IMR-90 (cell line): ENCODE measurements around the gene NMUR1. TPM values are rescaled to one million over a fixed set of nuclear protein-coding genes. Genes with fewer than 3 reads are reported as not detected.

Experiments used
- ATAC-seq: fragments of 200-7000 bp; cut with Tn5 transposase; 2 replicates; pipeline ENCODE4 v1.9.1; 2020; ENCODE audit warnings: low read depth, mild to moderate bottlenecking, moderate library complexity
- BruUV-seq: library from RNA; stranded (reverse); fragments of 400-500 nt; replicated peaks from 2 replicates; lab custom pipeline; 2021; lab: Mats Ljungman, UMichigan
- CTCF ChIA-PET: fragments of 300-600 bp; formaldehyde crosslinking; extraction: SDS; loops from one replicate; lab custom pipeline; 2021; ENCODE audit warnings: antibody characterized with exemption; lab: Yijun Ruan, JAX
- POLR2A ChIA-PET: fragments of 300-600 bp; sonication (Branson Sonifier 250); formaldehyde crosslinking; loops from one replicate; lab custom pipeline; 2022; ENCODE audit warnings: antibody characterized with exemption; ENCODE audit not compliant: unreplicated experiment; lab: Charles Lee
- DNase-seq: peaks from one replicate; pipeline ENCODE4 v3.0.0; 2013
- H2AFZ ChIP-seq: replicated peaks from 2 replicates; pipeline ENCODE3; 2013; ENCODE audit warnings: low read length, mild to moderate bottlenecking; ENCODE audit not compliant: poor library complexity
- H2AK5ac ChIP-seq: 2 replicates; pipeline ENCODE4 v1.6.1; 2013; ENCODE audit warnings: low read depth, low read length, inconsistent platforms
- H2AK9ac ChIP-seq: replicated peaks from 2 replicates; pipeline ENCODE3; 2013; ENCODE audit warnings: mild to moderate bottlenecking, low read depth, low read length, moderate library complexity; ENCODE audit not compliant: poor library complexity
- H2BK120ac ChIP-seq: 2 replicates; pipeline ENCODE4 v1.6.1; 2013; ENCODE audit warnings: low read depth, low read length, inconsistent platforms
- H2BK15ac ChIP-seq: 3 replicates; pipeline ENCODE4 v1.6.1; 2013; ENCODE audit warnings: low read depth, low read length, inconsistent platforms
- H2BK20ac ChIP-seq: 2 replicates; pipeline ENCODE4 v1.6.1; 2013; ENCODE audit warnings: low read depth, mild to moderate bottlenecking, inconsistent platforms, low read length, moderate library complexity
- H2BK5ac ChIP-seq: 2 replicates; pipeline ENCODE4 v1.6.1; 2013; ENCODE audit warnings: mild to moderate bottlenecking, low read depth, low read length, inconsistent platforms; ENCODE audit not compliant: poor library complexity, severe bottlenecking
- H3K14ac ChIP-seq: replicated peaks from 2 replicates; pipeline ENCODE4 v1.6.1; 2013; ENCODE audit warnings: low read depth, low read length, inconsistent platforms
- H3K18ac ChIP-seq: 2 replicates; pipeline ENCODE4 v1.6.1; 2013; ENCODE audit warnings: low read depth, low read length, control low read depth
- H3K23ac ChIP-seq: 2 replicates; pipeline ENCODE4 v1.6.1; 2013; ENCODE audit warnings: low read depth, low read length, inconsistent platforms
- H3K27ac ChIP-seq: 2 replicates; pipeline ENCODE4 v1.5.1; 2013; ENCODE audit warnings: mild to moderate bottlenecking, control low read depth, low read length; ENCODE audit not compliant: insufficient read depth
- H3K27me3 ChIP-seq: 2 replicates; pipeline ENCODE4 v1.6.1; 2013; ENCODE audit warnings: low read length; ENCODE audit not compliant: control insufficient read depth, insufficient read depth
- H3K36me3 ChIP-seq: 2 replicates; pipeline ENCODE4 v1.6.1; 2013; ENCODE audit warnings: low read length, mixed read lengths; ENCODE audit not compliant: control insufficient read depth, insufficient read depth
- H3K4ac ChIP-seq: 2 replicates; pipeline ENCODE4 v1.6.1; 2013; ENCODE audit warnings: low read depth, low read length, inconsistent platforms
- H3K4me1 ChIP-seq: 2 replicates; pipeline ENCODE4 v1.6.1; 2013; ENCODE audit warnings: low read length, mixed read lengths; ENCODE audit not compliant: control insufficient read depth, insufficient read depth
- H3K4me2 ChIP-seq: 2 replicates; pipeline ENCODE4 v1.6.1; 2013; ENCODE audit warnings: low read depth, mild to moderate bottlenecking, control low read depth, low read length, moderate library complexity
- H3K4me3 ChIP-seq: 2 replicates; pipeline ENCODE4 v1.5.1; 2013; ENCODE audit warnings: low read depth, mild to moderate bottlenecking, control low read depth, low read length, moderate library complexity; ENCODE audit not compliant: insufficient read depth
- H3K56ac ChIP-seq: 2 replicates; pipeline ENCODE4 v1.6.1; 2013; ENCODE audit warnings: low read length, inconsistent platforms; ENCODE audit not compliant: insufficient read depth; ENCODE audit errors: extremely low read depth
- H3K79me1 ChIP-seq, 2 experiments: 2 replicates each; pipeline ENCODE4 v1.6.1; 2013; ENCODE audit warnings: low read length in 2 of 2, inconsistent platforms in 1 of 2, low read depth in 1 of 2
- H3K9ac ChIP-seq: 2 replicates; pipeline ENCODE4 v1.6.1; 2013; ENCODE audit warnings: low read depth, low read length, control low read depth
- H3K9me1 ChIP-seq: 2 replicates; pipeline ENCODE4 v1.6.1; 2013; ENCODE audit warnings: low read length, inconsistent platforms; ENCODE audit not compliant: insufficient read depth
- H3K9me3 ChIP-seq: 2 replicates; pipeline ENCODE4 v1.6.1; 2013; ENCODE audit warnings: low read length; ENCODE audit not compliant: control insufficient read depth, insufficient read depth
- H4K20me1 ChIP-seq: 2 replicates; pipeline ENCODE4 v1.6.1; 2013; ENCODE audit warnings: low read length, inconsistent platforms; ENCODE audit not compliant: insufficient read depth
- H4K5ac ChIP-seq: 2 replicates; pipeline ENCODE4 v1.6.1; 2013; ENCODE audit warnings: mild to moderate bottlenecking, low read depth, low read length, control low read depth
- H4K8ac ChIP-seq, 2 experiments: 2 replicates each; pipeline ENCODE4 v1.6.1; 2013; ENCODE audit warnings: low read depth in 2 of 2, low read length in 2 of 2, control low read depth in 1 of 2, inconsistent platforms in 1 of 2
- H4K91ac ChIP-seq: 2 replicates; pipeline ENCODE4 v1.6.1; 2013; ENCODE audit warnings: low read depth, low read length, inconsistent platforms; ENCODE audit not compliant: insufficient read depth
- BHLHE40 ChIP-seq: fragments of 150-350 bp; IDR thresholded peaks from 2 replicates; pipeline ENCODE4 v1.6.1; 2016; ENCODE audit warnings: mild to moderate bottlenecking, low read depth, low read length
- CEBPB ChIP-seq: IDR thresholded peaks from 2 replicates; pipeline ENCODE4 v1.6.1; 2012; ENCODE audit warnings: low read depth, low read length, improper control_type of control experiment
- CHD1 ChIP-seq: IDR thresholded peaks from 2 replicates; pipeline ENCODE4 v1.6.1; 2012; ENCODE audit warnings: low read depth, low read length, improper control_type of control experiment
- ELK1 ChIP-seq: fragments of 150-350 bp; IDR thresholded peaks from 2 replicates; pipeline ENCODE4 v1.6.1; 2016; ENCODE audit warnings: low read depth, mild to moderate bottlenecking, low read length, moderate library complexity, borderline replicate concordance
- FOS ChIP-seq: fragments of 150-350 bp; IDR thresholded peaks from 2 replicates; pipeline ENCODE4 v1.6.1; 2016; ENCODE audit warnings: low read depth, low read length
- MAFK ChIP-seq: IDR thresholded peaks from 2 replicates; pipeline ENCODE4 v1.6.1; 2012; ENCODE audit warnings: low read depth, low read length, improper control_type of control experiment
- MAZ ChIP-seq: IDR thresholded peaks from 2 replicates; pipeline ENCODE4 v1.6.1; 2012; ENCODE audit warnings: low read depth, mild to moderate bottlenecking, low read length, improper control_type of control experiment, moderate library complexity, borderline replicate concordance
- NFE2L2 ChIP-seq: fragments of 150-350 bp; IDR thresholded peaks from 2 replicates; pipeline ENCODE4 v1.6.1; 2016; ENCODE audit warnings: low read depth, mild to moderate bottlenecking, low read length
- POLR2A ChIP-seq: IDR thresholded peaks from 2 replicates; pipeline ENCODE4 v1.6.1; 2012; ENCODE audit warnings: mild to moderate bottlenecking, low read depth, low read length
- RAD21 ChIP-seq: IDR thresholded peaks from 2 replicates; pipeline ENCODE4 v1.6.1; 2012; ENCODE audit warnings: low read length, improper control_type of control experiment
- RCOR1 ChIP-seq: IDR thresholded peaks from 2 replicates; pipeline ENCODE4 v1.6.1; 2012; ENCODE audit warnings: mild to moderate bottlenecking, low read length, improper control_type of control experiment; ENCODE audit not compliant: insufficient replicate concordance
- RFX5 ChIP-seq: IDR thresholded peaks from 2 replicates; pipeline ENCODE4 v1.8.0; 2012; ENCODE audit warnings: low read depth, mild to moderate bottlenecking, low read length, moderate library complexity
- SMC3 ChIP-seq: fragments of 150-350 bp; IDR thresholded peaks from 2 replicates; pipeline ENCODE4 v1.6.1; 2016; ENCODE audit warnings: low read depth, mild to moderate bottlenecking, antibody characterized with exemption, low read length, moderate library complexity
- WGBS, 2 experiments: methylation state at CpG; one replicate each; pipeline versions ENCODE4 v1.1.5 to v1.1.7; 2013; ENCODE audit warnings: missing lambda C conversion rate in 2 of 2; ENCODE audit not compliant: insufficient read length in 1 of 2; ENCODE audit errors: extremely low coverage in 2 of 2; 5-methylcytosine and 5-hydroxymethylcytosine counted together
- dilution Hi-C: fragments of 300-500 bp; cut with HindIII; formaldehyde crosslinking; loops from one replicate; pipeline ENCODE4 v1.14.3; 2018; ENCODE audit warnings: low sequenced_read_pairs; ENCODE audit not compliant: unreplicated experiment
- in situ Hi-C: fragments of 300-500 bp; cut with MboI; formaldehyde crosslinking; loops from 3 replicates; pipeline ENCODE4 v1.14.3; 2019; ENCODE audit warnings: low sequenced_read_pairs, inconsistent platforms, mixed read lengths
- intact Hi-C: fragments of 100-400 bp; cut with micrococcal nuclease; formaldehyde crosslinking; loops from 2 replicates; pipeline ENCODE4 v1.10.0; 2022
- polyA plus RNA-seq, 3 experiments: library from polyadenylated mRNA; depleted of rRNA; stranded (reverse); fragments of >200 nt; gene quantifications; 2 replicates each; pipeline ENCODE4 v1.2.3, GENCODE V29; 2012; ENCODE audit warnings: low replicate concordance in 1 of 3
- total RNA-seq: library from RNA; depleted of rRNA; stranded (reverse); fragments of >200 nt; gene quantifications from 2 replicates; pipeline ENCODE4 v1.2.3, GENCODE V29; 2012
- TF ChIP-seq, protein P1 (sequence below): fragments of 150-350 bp; IDR thresholded peaks from 2 replicates; pipeline ENCODE4 v1.6.1; 2017; ENCODE audit warnings: mild to moderate bottlenecking, antibody characterized with exemption, low read length, low read depth
- TF ChIP-seq, protein P2 (sequence below): conservative IDR thresholded peaks from 2 replicates; pipeline ENCODE4 v1.5.1; 2012; ENCODE audit warnings: mild to moderate bottlenecking, low read depth, low read length, improper control_type of control experiment

The NMUR1 gene
- total and polyA plus RNA-seq, 2 of the 4 experiments (the other 2 are of a cell fraction), result not detected

- Histone ChIP-seq H3K36me3 (no peaks in the 10 kb centered on the region), H3K79me1 (no peaks in the 10 kb centered on the region), H2BK120ac (no peak overlapping the region), H3K9ac (no peak overlapping the region), H3K4me1 (peaks cover 8% of the 10 kb centered on the region), H3K4ac (no peak overlapping the region), H4K20me1 (no peaks in the 10 kb centered on the region), H3K14ac (no peak overlapping the region), H2BK20ac (no peak overlapping the region), H3K4me2 (no peak overlapping the region), H3K56ac (no peak overlapping the region), H2AK5ac (no peak overlapping the region), H3K9me3 (no peaks in the 10 kb centered on the region), H3K18ac (no peak overlapping the region), H3K23ac (no peak overlapping the region), H2AFZ (no peak overlapping the region), H3K4me3 (no peak overlapping the region), H3K9me1 (no peaks in the 10 kb centered on the region; the same call in 1 of the 2 replicates), H3K27me3 (peaks cover 32% of the 10 kb centered on the region), H4K91ac (no peak overlapping the region), H2BK5ac (no peak overlapping the region), H4K5ac (no peak overlapping the region), H4K8ac (no peak overlapping the region), H2AK9ac (no peak overlapping the region), H3K27ac (no peak overlapping the region), H2BK15ac (no peak overlapping the region)
- BruUV-seq, result no TSS peak
- 87% methylated on average over 6 of the region's 16 CpGs; no CpG with 5 or more reads in 1 of the 2 experiments for WGBS, 2 experiments
- POLR2A ChIA-PET, result no interaction called here
- CTCF ChIA-PET, result interaction anchor here (0.6 to 1.2 kb wide), 2 partner anchors 9 to 149 kb away, joined by 3 to 6 read pairs; no protein-coding TSS in a partner anchor
- ATAC-seq (no peak), DNase-seq (no peak)
- in situ Hi-C loops (no loop called here), intact Hi-C loops (no loop called here), dilution Hi-C loops (no loop called here)
- TF ChIP-seq ELK1 (no peak), RFX5 (no peak), BHLHE40 (no peak), MAFK (no peak), CHD1 (no peak), NFE2L2 (no peak), RCOR1 (no peak), FOS (no peak), POLR2A (no peak), RAD21 (no peak), CEBPB (no peak), MAZ (no peak), SMC3 (no peak)
- TF ChIP-seq, protein P1, sequence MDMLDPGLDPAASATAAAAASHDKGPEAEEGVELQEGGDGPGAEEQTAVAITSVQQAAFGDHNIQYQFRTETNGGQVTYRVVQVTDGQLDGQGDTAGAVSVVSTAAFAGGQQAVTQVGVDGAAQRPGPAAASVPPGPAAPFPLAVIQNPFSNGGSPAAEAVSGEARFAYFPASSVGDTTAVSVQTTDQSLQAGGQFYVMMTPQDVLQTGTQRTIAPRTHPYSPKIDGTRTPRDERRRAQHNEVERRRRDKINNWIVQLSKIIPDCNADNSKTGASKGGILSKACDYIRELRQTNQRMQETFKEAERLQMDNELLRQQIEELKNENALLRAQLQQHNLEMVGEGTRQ, result no peak
- TF ChIP-seq, protein P2, sequence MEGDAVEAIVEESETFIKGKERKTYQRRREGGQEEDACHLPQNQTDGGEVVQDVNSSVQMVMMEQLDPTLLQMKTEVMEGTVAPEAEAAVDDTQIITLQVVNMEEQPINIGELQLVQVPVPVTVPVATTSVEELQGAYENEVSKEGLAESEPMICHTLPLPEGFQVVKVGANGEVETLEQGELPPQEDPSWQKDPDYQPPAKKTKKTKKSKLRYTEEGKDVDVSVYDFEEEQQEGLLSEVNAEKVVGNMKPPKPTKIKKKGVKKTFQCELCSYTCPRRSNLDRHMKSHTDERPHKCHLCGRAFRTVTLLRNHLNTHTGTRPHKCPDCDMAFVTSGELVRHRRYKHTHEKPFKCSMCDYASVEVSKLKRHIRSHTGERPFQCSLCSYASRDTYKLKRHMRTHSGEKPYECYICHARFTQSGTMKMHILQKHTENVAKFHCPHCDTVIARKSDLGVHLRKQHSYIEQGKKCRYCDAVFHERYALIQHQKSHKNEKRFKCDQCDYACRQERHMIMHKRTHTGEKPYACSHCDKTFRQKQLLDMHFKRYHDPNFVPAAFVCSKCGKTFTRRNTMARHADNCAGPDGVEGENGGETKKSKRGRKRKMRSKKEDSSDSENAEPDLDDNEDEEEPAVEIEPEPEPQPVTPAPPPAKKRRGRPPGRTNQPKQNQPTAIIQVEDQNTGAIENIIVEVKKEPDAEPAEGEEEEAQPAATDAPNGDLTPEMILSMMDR, result no peak
Observed at GRCh38 chr2:231526341-231527090, 3.7 kb downstream of the NMUR1 start.
